ENCODE data around the gene KDM1A.

DNA sequence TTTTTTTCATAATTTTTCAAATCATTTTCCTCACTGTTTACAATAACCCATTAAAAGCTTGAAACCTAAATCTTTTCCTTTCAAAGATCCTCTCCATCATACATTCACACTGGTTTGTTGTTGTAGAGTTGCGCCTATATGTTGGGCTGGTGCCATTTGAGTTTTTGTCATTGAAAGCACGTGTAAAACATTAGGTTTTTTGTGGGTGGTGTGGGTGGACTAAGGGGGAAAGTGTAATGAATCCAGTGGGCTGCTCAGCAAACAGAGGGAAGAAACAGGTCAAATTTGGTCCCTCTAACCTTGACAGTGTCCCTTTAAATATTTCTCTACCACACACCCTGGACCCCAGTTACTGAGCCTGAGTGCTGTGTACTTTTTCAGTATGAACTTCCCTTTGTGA is 46.8 kb downstream of the KDM1A start:
- TF ChIP-seq, protein P1, sequence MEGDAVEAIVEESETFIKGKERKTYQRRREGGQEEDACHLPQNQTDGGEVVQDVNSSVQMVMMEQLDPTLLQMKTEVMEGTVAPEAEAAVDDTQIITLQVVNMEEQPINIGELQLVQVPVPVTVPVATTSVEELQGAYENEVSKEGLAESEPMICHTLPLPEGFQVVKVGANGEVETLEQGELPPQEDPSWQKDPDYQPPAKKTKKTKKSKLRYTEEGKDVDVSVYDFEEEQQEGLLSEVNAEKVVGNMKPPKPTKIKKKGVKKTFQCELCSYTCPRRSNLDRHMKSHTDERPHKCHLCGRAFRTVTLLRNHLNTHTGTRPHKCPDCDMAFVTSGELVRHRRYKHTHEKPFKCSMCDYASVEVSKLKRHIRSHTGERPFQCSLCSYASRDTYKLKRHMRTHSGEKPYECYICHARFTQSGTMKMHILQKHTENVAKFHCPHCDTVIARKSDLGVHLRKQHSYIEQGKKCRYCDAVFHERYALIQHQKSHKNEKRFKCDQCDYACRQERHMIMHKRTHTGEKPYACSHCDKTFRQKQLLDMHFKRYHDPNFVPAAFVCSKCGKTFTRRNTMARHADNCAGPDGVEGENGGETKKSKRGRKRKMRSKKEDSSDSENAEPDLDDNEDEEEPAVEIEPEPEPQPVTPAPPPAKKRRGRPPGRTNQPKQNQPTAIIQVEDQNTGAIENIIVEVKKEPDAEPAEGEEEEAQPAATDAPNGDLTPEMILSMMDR (IDR thresholded peaks at IDR 0.05), result no peak
- TF ChIP-seq ZFX (IDR thresholded peaks at IDR 0.05; ENCODE audit: borderline replicate concordance), result no peak
